ENCODE measurements around the gene MRPS7.

MRPS7 gene

GRCh38 chr17:75239214-75239613 lies 22.5 kb upstream of the MRPS7 start:
- no peak for DNase-seq (ENCODE audit: low spot score)
- no peak for TF ChIP-seq CTCF (IDR thresholded peaks at IDR 0.05; ENCODE audit: extremely low read depth, missing control alignments)

GRCh38 chr17:75239778-75240393 lies 21.8 kb upstream of the MRPS7 start:
- TF ChIP-seq CTCF (IDR thresholded peaks at IDR 0.05; ENCODE audit: extremely low read depth, missing control alignments) = no peak
- no peak for DNase-seq (ENCODE audit: low spot score)

GRCh38 chr17:75240394-75241142 lies 21.1 kb upstream of the MRPS7 start:
- no peak for DNase-seq (ENCODE audit: low spot score)

GRCh38 chr17:75241143-75241430 lies 20.6 kb upstream of the MRPS7 start:
- TF ChIP-seq CTCF (IDR thresholded peaks at IDR 0.05; ENCODE audit: extremely low read depth, missing control alignments) = no peak
- DNase-seq (ENCODE audit: low spot score) = no peak

More at GRCh38 chr17:75240394-75241142, 21.1 kb upstream of the MRPS7 start:
- TF ChIP-seq CTCF (IDR thresholded peaks at IDR 0.05; ENCODE audit: extremely low read depth, missing control alignments) = peak; percentile 91

GRCh38 chr17:75241502-75241901 lies 20.2 kb upstream of the MRPS7 start:
- TF ChIP-seq CTCF (IDR thresholded peaks at IDR 0.05; ENCODE audit: extremely low read depth, missing control alignments) = no peak
- DNase-seq (ENCODE audit: low spot score) = no peak

- DNase-seq (ENCODE audit: low spot score) = no peak
- no peak for TF ChIP-seq CTCF (IDR thresholded peaks at IDR 0.05; ENCODE audit: extremely low read depth, missing control alignments)
Measured at GRCh38 chr17:75241996-75242460, 19.7 kb upstream of the MRPS7 start.

- DNase-seq (ENCODE audit: low spot score) = peak; percentile 50
- TF ChIP-seq CTCF (IDR thresholded peaks at IDR 0.05; ENCODE audit: extremely low read depth, missing control alignments) = no peak
Measured at GRCh38 chr17:75242461-75243042, 19.1 kb upstream of the MRPS7 start.
